ENCODE measurements around the gene SNCG. TPM values are rescaled to one million over a fixed set of nuclear protein-coding genes. Genes with fewer than 3 reads are reported as not detected.
"Not testable (repeated sequence)": the region's sequence is repeated elsewhere in the genome, so short reads cannot be mapped to it uniquely, and the experiment has no call there.

SNCG gene
- total RNA-seq, 1 experiment from 2014 or later = 99.4 TPM

- H2AFZ ChIP-seq = no peak overlapping the region
- TF ChIP-seq EZH2 (IDR thresholded peaks at IDR 0.05; ENCODE audit: low read depth) (no peak), CTCF (conservative IDR thresholded peaks at IDR 0.05) (no peak)
- no peaks in the 10 kb centered on the region for H3K36me3 ChIP-seq (ENCODE audit: low read depth)
- no peaks in the 10 kb centered on the region for H4K20me1 ChIP-seq (ENCODE audit: insufficient read depth)
- no peaks in the 10 kb centered on the region for H3K27me3 ChIP-seq (ENCODE audit: insufficient read depth, low read depth)
- ChIA-PET POLR2A (ENCODE audit: unreplicated experiment) (interaction anchor here (0.7 to 0.9 kb wide), 2 partner anchors 8 to 11 kb away, joined by 3 read pairs; no protein-coding TSS in a partner anchor), CTCF (no interaction called here)
- H3K4me2 ChIP-seq = no peak overlapping the region
- intact Hi-C loops (cut with micrococcal nuclease; ENCODE audit: unreplicated experiment) = no loop called here
- no peaks in the 10 kb centered on the region for H3K9me3 ChIP-seq (ENCODE audit: insufficient read depth, low read depth)
- H3K4me1 ChIP-seq (replicated peaks; ENCODE audit: insufficient read depth) = peaks cover 21% of the 10 kb centered on the region
- no peak overlapping the region for H3K27ac ChIP-seq
- no TSS peak for BruUV-seq (replicated peaks)
- peak in 1 of 2 experiments; percentile 51 for DNase-seq
- no peak overlapping the region for H3K4me3 ChIP-seq
- H3K79me2 ChIP-seq (ENCODE audit: low read depth) = no peaks in the 10 kb centered on the region
- no peaks in the 10 kb centered on the region for H3F3A ChIP-seq (ENCODE audit: insufficient read depth, low read depth)
- no peaks in the 10 kb centered on the region for H3K9me2 ChIP-seq (ENCODE audit: insufficient read depth)
These were observed 7.1 kb upstream of the SNCG start for GRCh38 chr10:86951184-86951761.

- H2AFZ ChIP-seq = no peak overlapping the region
- no peaks in the 10 kb centered on the region for H3K79me2 ChIP-seq (ENCODE audit: low read depth)
- H3K27me3 ChIP-seq (ENCODE audit: insufficient read depth, low read depth) = no peaks in the 10 kb centered on the region
- no peaks in the 10 kb centered on the region for H3F3A ChIP-seq (ENCODE audit: insufficient read depth, low read depth)
- no peaks in the 10 kb centered on the region for H3K36me3 ChIP-seq (ENCODE audit: low read depth)
- H4K20me1 ChIP-seq (ENCODE audit: insufficient read depth) = no peaks in the 10 kb centered on the region
- no peaks in the 10 kb centered on the region for H3K9me3 ChIP-seq (ENCODE audit: insufficient read depth, low read depth)
- H3K4me3 ChIP-seq = no peak overlapping the region
- no peak overlapping the region for H3K27ac ChIP-seq
- intact Hi-C loops (cut with micrococcal nuclease; ENCODE audit: unreplicated experiment) = no loop called here
- peaks cover 21% of the 10 kb centered on the region for H3K4me1 ChIP-seq (replicated peaks; ENCODE audit: insufficient read depth)
- no peak overlapping the region for H3K4me2 ChIP-seq
- CTCF ChIA-PET = no interaction called here
- BruUV-seq (replicated peaks) = no TSS peak
- H3K9me2 ChIP-seq (ENCODE audit: insufficient read depth) = no peaks in the 10 kb centered on the region
- POLR2A ChIA-PET (ENCODE audit: unreplicated experiment) = no interaction called here
- TF ChIP-seq EZH2 (IDR thresholded peaks at IDR 0.05; ENCODE audit: low read depth) (no peak), CTCF (conservative IDR thresholded peaks at IDR 0.05) (no peak)
- DNase-seq = no peak
These were observed 6.3 kb upstream of the SNCG start for GRCh38 chr10:86952106-86952505.

- intact Hi-C loops (cut with micrococcal nuclease; ENCODE audit: unreplicated experiment); H2AFZ ChIP-seq; H3K79me2 ChIP-seq (ENCODE audit: low read depth); BruUV-seq (replicated peaks); POLR2A ChIA-PET (ENCODE audit: unreplicated experiment); H4K20me1 ChIP-seq (ENCODE audit: insufficient read depth); H3K9me2 ChIP-seq (ENCODE audit: insufficient read depth); H3K36me3 ChIP-seq (ENCODE audit: low read depth); H3K9me3 ChIP-seq (ENCODE audit: insufficient read depth, low read depth); H3F3A ChIP-seq (ENCODE audit: insufficient read depth, low read depth); DNase-seq; H3K4me3 ChIP-seq; H3K27ac ChIP-seq; CTCF ChIA-PET; H3K27me3 ChIP-seq (ENCODE audit: insufficient read depth, low read depth); H3K4me2 ChIP-seq: not testable (repeated sequence)
- peaks cover 21% of the 10 kb centered on the region for H3K4me1 ChIP-seq (replicated peaks; ENCODE audit: insufficient read depth)
These were observed 5.7 kb upstream of the SNCG start for GRCh38 chr10:86952697-86953096.

Data from PC-9 (cell line).